CD14-positive monocyte (primary cell): ENCODE results near the gene SPRR4. TPM values are rescaled to one million over a fixed set of nuclear protein-coding genes. Genes with fewer than 3 reads are reported as not detected.
"Not testable (repeated sequence)": the region's sequence is repeated elsewhere in the genome, so short reads cannot be mapped to it uniquely, and the experiment has no call there.

Source experiments
- DNase-seq, 3 donors: peaks; one replicate each; pipeline ENCODE4 v3.0.0-alpha.2; 2011 to 2022
- H2AFZ ChIP-seq: 2 replicates; pipeline ENCODE4 v1.6.0; 2012; ENCODE audit warnings: mild to moderate bottlenecking, low read depth, low read length, inconsistent platforms; ENCODE audit not compliant: insufficient read depth, poor library complexity, severe bottlenecking
- H3K27ac ChIP-seq, 2 donors: 1 replicate in 1 of 2; 2 replicates in 1 of 2; pipeline ENCODE4 v1.5.1; 2012 to 2013; ENCODE audit warnings: low read length in 2 of 2, control low read depth in 1 of 2, inconsistent platforms in 1 of 2, low read depth in 1 of 2, mild to moderate bottlenecking in 1 of 2
- H3K27me3 ChIP-seq, 2 donors: one replicate each; pipeline versions ENCODE4 v1.6.0 to v1.6.1; 2011 to 2013; ENCODE audit warnings: low read length in 2 of 2; ENCODE audit not compliant: control insufficient read depth in 2 of 2, insufficient read depth in 2 of 2
- H3K36me3 ChIP-seq, 2 donors: replicated peaks in 1 of 2; 1 replicate in 1 of 2; 2 replicates in 1 of 2; pipeline versions ENCODE4 v1.5.1 to v1.6.1; 2012 to 2013; ENCODE audit warnings: low read length in 2 of 2, control low read depth in 1 of 2, inconsistent platforms in 1 of 2, mild to moderate bottlenecking in 1 of 2; ENCODE audit not compliant: insufficient read depth in 2 of 2, control insufficient read depth in 1 of 2
- H3K4me1 ChIP-seq, 2 donors: 1 replicate in 1 of 2; 2 replicates in 1 of 2; pipeline versions ENCODE4 v1.5.1 to v1.6.1; 2012 to 2013; ENCODE audit warnings: low read length in 2 of 2, control low read depth in 1 of 2, inconsistent platforms in 1 of 2, mild to moderate bottlenecking in 1 of 2, moderate library complexity in 1 of 2; ENCODE audit not compliant: insufficient read depth in 2 of 2, control insufficient read depth in 1 of 2
- H3K4me2 ChIP-seq: replicated peaks from 2 replicates; pipeline ENCODE3; 2012; ENCODE audit warnings: low read length, moderate library complexity, mild to moderate bottlenecking; ENCODE audit not compliant: poor library complexity, severe bottlenecking; ENCODE audit errors: extremely low read depth
- H3K4me3 ChIP-seq, 3 experiments: fragments of 200-600 bp in 1 of 3; sonication (generic) in 1 of 3; replicated peaks in 1 of 3; 1 replicate in 2 of 3; 2 replicates in 1 of 3; pipeline ENCODE4 v1.5.1; 2011 to 2013; ENCODE audit warnings: low read length in 3 of 3, mild to moderate bottlenecking in 3 of 3, control low read depth in 2 of 3, low read depth in 2 of 3, inconsistent platforms in 1 of 3, moderate library complexity in 1 of 3
- H3K79me2 ChIP-seq: 2 replicates; pipeline ENCODE4 v1.6.0; 2012; ENCODE audit warnings: mild to moderate bottlenecking, control low read depth, inconsistent platforms, low read length, moderate library complexity; ENCODE audit not compliant: insufficient read depth
- H3K9ac ChIP-seq: 2 replicates; pipeline ENCODE4 v1.6.0; 2017; ENCODE audit warnings: low read length, mild to moderate bottlenecking; ENCODE audit not compliant: insufficient read depth, poor library complexity, severe bottlenecking
- H3K9me3 ChIP-seq, 2 donors: replicated peaks in 1 of 2; 1 replicate in 1 of 2; 2 replicates in 1 of 2; pipeline versions ENCODE4 v1.5.1 to v1.6.1; 2012 to 2013; ENCODE audit warnings: low read length in 2 of 2, control low read depth in 1 of 2; ENCODE audit not compliant: control insufficient read depth in 1 of 2, insufficient read depth in 1 of 2
- H4K20me1 ChIP-seq: 2 replicates; pipeline ENCODE4 v1.6.0; 2012; ENCODE audit warnings: mild to moderate bottlenecking, low read length, control low read depth, moderate library complexity; ENCODE audit not compliant: insufficient read depth
- H3K27ac Mint-ChIP-seq, 7 donors: one replicate each; pipeline ENCODE4 v1.8.0; 2020; ENCODE audit warnings: mild to moderate bottlenecking in 7 of 7, mixed read lengths in 7 of 7, moderate library complexity in 6 of 7, inconsistent platforms in 2 of 7
- H3K27me3 Mint-ChIP-seq, 3 donors: one replicate each; pipeline ENCODE4 v1.8.0; 2021 to 2022; ENCODE audit warnings: low read depth in 3 of 3, mild to moderate bottlenecking in 3 of 3, mixed read lengths in 3 of 3, moderate library complexity in 3 of 3, inconsistent platforms in 1 of 3
- H3K36me3 Mint-ChIP-seq, 2 donors: one replicate each; pipeline ENCODE4 v1.8.0; 2020; ENCODE audit warnings: mixed read lengths in 2 of 2, inconsistent platforms in 1 of 2, mild to moderate bottlenecking in 1 of 2
- H3K4me1 Mint-ChIP-seq: one replicate; pipeline ENCODE4 v1.8.0; 2020; ENCODE audit warnings: mild to moderate bottlenecking, mixed read lengths
- H3K4me3 Mint-ChIP-seq, 2 donors: one replicate each; pipeline ENCODE4 v1.8.0; 2020; ENCODE audit warnings: mild to moderate bottlenecking in 2 of 2, mixed read lengths in 2 of 2, moderate library complexity in 1 of 2
- H3K9me3 Mint-ChIP-seq, 7 donors: one replicate each; pipeline ENCODE4 v1.8.0; 2020 to 2022; ENCODE audit warnings: mixed read lengths in 7 of 7, mild to moderate bottlenecking in 6 of 7, moderate library complexity in 6 of 7, inconsistent platforms in 2 of 7
- whole genome bisulfite sequencing: methylation state at CpG from one replicate; pipeline ENCODE4 v1.1.5; 2013; ENCODE audit warnings: missing lambda C conversion rate; ENCODE audit not compliant: insufficient coverage; 5-methylcytosine and 5-hydroxymethylcytosine counted together
- intact Hi-C, 2 donors: fragments of 100-400 bp; cut with micrococcal nuclease; formaldehyde crosslinking; loops; one replicate each; pipeline versions ENCODE4 v1.15.0 to v1.15.1; 2023
- polyA plus RNA-seq, 3 donors: library from polyadenylated mRNA; depleted of rRNA in 1 of 3; unstranded in 2 of 3; stranded (reverse) in 1 of 3; fragments of 300-500 nt in 2 of 3; fragments of >200 nt in 1 of 3; fragmentation: Illumina TruSeq in 2 of 3; gene quantifications; 1 replicate in 2 of 3; 2 replicates in 1 of 3; pipeline ENCODE4 v1.2.3, GENCODE V29; 2012 to 2021
- TF ChIP-seq, protein P1 (sequence below): fragments of 200-600 bp; IDR thresholded peaks from one replicate; pipeline ENCODE4 v1.8.0; 2022; ENCODE audit warnings: antibody characterized with exemption, mild to moderate bottlenecking

The SPRR4 gene
- polyA plus RNA-seq, 3 donors, result not detected

DNA sequence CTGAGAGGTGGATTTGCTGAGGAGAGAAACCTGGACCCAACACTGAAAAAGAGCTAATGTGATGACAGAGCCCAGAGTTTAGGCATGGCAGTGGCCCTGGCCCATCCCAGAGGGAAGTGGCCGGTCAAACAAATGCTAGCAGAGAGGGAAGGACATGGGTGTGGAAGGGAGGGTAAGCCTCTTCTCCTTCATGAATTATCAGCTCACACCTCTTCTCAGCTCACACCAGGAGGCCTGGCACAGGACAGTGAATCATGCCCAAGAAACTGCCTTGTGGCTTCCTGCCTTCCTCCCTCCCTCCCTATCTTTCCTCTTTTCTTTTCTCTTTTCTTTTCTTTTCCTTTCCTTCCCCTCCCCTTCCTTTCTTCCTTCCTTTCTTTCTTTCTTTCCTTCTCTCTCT lies 29.8 kb downstream of the SPRR4 start:
- Histone ChIP-seq H3K4me2 (no peak overlapping the region), H3K79me2 (no peaks in the 10 kb centered on the region), H3K27ac (no peak overlapping the region), H3K4me3 (no peak overlapping the region), H3K9me3 (no peaks in the 10 kb centered on the region), H3K4me1 (no peaks in the 10 kb centered on the region), H3K27me3 (peaks cover 0 to 2% of the 10 kb centered on the region in 2 donors), H3K9ac (no peak overlapping the region), H2AFZ (no peak overlapping the region), H4K20me1 (no peaks in the 10 kb centered on the region), H3K36me3 (no peaks in the 10 kb centered on the region)
- Mint-ChIP-seq H3K4me1 (no peaks in the 10 kb centered on the region), H3K9me3 (peaks cover 0 to 6% (median 3%) of the 10 kb centered on the region in 7 donors), H3K27ac (no peak overlapping the region), H3K36me3 (no peaks in the 10 kb centered on the region), H3K4me3 (no peak overlapping the region), H3K27me3 (peaks cover 5 to 9% (median 7%) of the 10 kb centered on the region in 3 donors)
- no peak for DNase-seq
- WGBS, result no CpG with 5 or more reads among the region's 1 CpG
- TF ChIP-seq, protein P1, sequence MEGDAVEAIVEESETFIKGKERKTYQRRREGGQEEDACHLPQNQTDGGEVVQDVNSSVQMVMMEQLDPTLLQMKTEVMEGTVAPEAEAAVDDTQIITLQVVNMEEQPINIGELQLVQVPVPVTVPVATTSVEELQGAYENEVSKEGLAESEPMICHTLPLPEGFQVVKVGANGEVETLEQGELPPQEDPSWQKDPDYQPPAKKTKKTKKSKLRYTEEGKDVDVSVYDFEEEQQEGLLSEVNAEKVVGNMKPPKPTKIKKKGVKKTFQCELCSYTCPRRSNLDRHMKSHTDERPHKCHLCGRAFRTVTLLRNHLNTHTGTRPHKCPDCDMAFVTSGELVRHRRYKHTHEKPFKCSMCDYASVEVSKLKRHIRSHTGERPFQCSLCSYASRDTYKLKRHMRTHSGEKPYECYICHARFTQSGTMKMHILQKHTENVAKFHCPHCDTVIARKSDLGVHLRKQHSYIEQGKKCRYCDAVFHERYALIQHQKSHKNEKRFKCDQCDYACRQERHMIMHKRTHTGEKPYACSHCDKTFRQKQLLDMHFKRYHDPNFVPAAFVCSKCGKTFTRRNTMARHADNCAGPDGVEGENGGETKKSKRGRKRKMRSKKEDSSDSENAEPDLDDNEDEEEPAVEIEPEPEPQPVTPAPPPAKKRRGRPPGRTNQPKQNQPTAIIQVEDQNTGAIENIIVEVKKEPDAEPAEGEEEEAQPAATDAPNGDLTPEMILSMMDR, result no peak
- intact Hi-C loops, result loop anchor here in 1 of 2 donors (5.0 kb wide), 1 partner anchor 52 kb away; no protein-coding TSS in a partner anchor

DNA sequence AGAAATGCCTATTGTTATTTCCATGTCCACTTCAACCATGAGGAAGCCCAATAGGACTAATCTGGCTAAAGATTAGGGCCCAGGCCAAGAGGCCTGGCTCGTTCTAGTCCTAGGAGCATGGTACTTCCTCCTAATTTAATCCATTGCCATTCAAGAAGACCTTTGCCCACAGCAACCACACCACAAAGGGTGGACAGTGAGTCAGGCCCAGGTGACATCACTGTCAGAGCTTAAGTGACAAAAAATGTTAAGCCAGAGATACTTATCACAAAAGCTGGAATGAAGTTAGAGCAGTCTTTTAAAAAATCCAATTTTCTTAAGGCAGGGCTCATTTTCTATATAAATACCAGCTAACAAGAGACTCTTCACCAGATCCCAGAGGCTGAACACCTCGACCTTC lies 30.9 kb downstream of the SPRR4 start, which contains the start of gene SPRR3:
Gene SPRR3, plus strand, starts transcription at position 368 of the 400 bp plus-strand sequence. CDS start 1,272 bp downstream, outside the sequence.
- Mint-ChIP-seq H3K4me1 (no peaks in the 10 kb centered on the region), H3K36me3 (no peaks in the 10 kb centered on the region), H3K27me3 (peaks cover 5 to 7% (median 7%) of the 10 kb centered on the region in 3 donors), H3K9me3 (peaks cover 0 to 7% (median 3%) of the 10 kb centered on the region in 7 donors), H3K4me3 (no peak within 1 kb of the TSS), H3K27ac (no peak within 1 kb of the TSS)
- no peak within 1 kb of the TSS for H3K27ac ChIP-seq
- no peaks in the 10 kb centered on the region for H3K79me2 ChIP-seq
- no peak within 1 kb of the TSS for H3K4me2 ChIP-seq
- TF ChIP-seq, protein P1, result no peak
- DNase-seq, result no peak
- H3K27me3 ChIP-seq, result peaks cover 0 to 1% of the 10 kb centered on the region in 2 donors
- H3K9me3 ChIP-seq, result no peaks in the 10 kb centered on the region
- no peak within 1 kb of the TSS for H3K9ac ChIP-seq
- no peaks in the 10 kb centered on the region for H3K36me3 ChIP-seq
- H4K20me1 ChIP-seq, result no peaks in the 10 kb centered on the region
- no CpG with 5 or more reads among the region's 2 CpGs for WGBS
- intact Hi-C loops, result loop anchor here in 1 of 2 donors (5.0 kb wide), 1 partner anchor 51 kb away; no protein-coding TSS in a partner anchor
- H3K4me3 ChIP-seq, result no peak within 1 kb of the TSS
- no peak within 1 kb of the TSS for H2AFZ ChIP-seq
- H3K4me1 ChIP-seq, result no peaks in the 10 kb centered on the region

DNA sequence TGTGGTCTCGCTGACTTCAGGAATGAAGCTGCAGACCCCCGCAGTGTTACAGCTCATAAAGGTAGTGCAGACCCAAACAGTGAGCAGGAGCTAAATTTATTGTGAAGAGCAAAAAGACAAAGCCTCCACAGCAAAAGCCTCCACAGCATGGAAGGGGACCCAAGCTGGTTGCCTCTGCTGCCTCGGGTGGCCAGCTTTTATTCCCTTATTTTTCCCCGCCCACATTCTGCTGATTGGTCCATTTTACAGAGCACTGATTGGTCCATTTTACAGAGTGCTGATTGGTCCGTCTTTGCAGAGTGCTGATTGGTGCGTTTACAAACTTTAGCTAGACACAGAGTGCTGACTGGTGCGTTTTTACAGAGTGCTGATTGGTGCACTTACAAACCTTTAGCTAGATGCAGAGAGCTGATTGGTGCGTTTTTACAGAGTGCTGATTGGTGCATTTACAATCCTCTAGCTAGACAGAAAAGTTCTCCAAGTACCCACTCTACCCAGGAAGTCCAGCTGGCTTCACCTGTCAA lies 40.8 kb downstream of the SPRR4 start:
- H3K4me3 Mint-ChIP-seq, H3K27ac ChIP-seq, H3K9me3 ChIP-seq, H3K27me3 Mint-ChIP-seq, H3K9me3 Mint-ChIP-seq, DNase-seq, H3K4me1 Mint-ChIP-seq, H3K4me2 ChIP-seq, H2AFZ ChIP-seq, H3K27me3 ChIP-seq, intact Hi-C loops, H3K9ac ChIP-seq, H4K20me1 ChIP-seq, H3K27ac Mint-ChIP-seq, H3K79me2 ChIP-seq, H3K4me1 ChIP-seq, H3K4me3 ChIP-seq, H3K36me3 Mint-ChIP-seq, H3K36me3 ChIP-seq: not testable (repeated sequence)
- WGBS, result 91% methylated on average over 6 of the region's 8 CpGs
